PC-3 (cell line): ENCODE data around the gene NDUFAB1.

Source experiments
- EZH2phosphoT487 ChIP-seq: fragments of 300-600 bp; sonication (generic); IDR thresholded peaks from 2 replicates; pipeline ENCODE4 v1.6.1; 2018; ENCODE audit warnings: mild to moderate bottlenecking, antibody characterized with exemption, low read length, borderline replicate concordance
- TF ChIP-seq, protein P1 (sequence below): fragments of 300-600 bp; sonication (generic); conservative IDR thresholded peaks from 2 replicates; pipeline ENCODE4 v1.5.1; 2017; ENCODE audit warnings: antibody characterized with exemption, low read depth, mild to moderate bottlenecking, low read length

DNA sequence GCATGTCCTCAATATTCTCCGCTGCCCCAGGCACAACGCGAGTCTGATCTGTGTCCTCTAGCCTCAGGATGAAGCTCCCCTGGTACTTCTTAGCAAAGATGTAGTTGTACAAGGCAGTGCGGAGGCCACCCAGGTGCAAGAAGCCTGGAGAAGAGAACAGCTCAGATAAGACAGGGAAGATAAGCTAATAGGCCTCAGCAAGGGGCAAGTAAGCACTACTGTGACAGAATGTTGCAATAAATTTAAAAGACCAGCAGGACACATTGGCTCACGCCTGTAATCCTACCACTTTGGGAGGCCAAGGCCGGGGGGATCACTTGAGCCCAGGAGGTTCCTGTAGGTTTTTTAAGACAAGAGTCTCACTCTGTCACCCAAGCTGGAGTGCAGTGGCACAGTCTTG, 44.0 kb downstream of the NDUFAB1 start:
- TF ChIP-seq, protein P1, sequence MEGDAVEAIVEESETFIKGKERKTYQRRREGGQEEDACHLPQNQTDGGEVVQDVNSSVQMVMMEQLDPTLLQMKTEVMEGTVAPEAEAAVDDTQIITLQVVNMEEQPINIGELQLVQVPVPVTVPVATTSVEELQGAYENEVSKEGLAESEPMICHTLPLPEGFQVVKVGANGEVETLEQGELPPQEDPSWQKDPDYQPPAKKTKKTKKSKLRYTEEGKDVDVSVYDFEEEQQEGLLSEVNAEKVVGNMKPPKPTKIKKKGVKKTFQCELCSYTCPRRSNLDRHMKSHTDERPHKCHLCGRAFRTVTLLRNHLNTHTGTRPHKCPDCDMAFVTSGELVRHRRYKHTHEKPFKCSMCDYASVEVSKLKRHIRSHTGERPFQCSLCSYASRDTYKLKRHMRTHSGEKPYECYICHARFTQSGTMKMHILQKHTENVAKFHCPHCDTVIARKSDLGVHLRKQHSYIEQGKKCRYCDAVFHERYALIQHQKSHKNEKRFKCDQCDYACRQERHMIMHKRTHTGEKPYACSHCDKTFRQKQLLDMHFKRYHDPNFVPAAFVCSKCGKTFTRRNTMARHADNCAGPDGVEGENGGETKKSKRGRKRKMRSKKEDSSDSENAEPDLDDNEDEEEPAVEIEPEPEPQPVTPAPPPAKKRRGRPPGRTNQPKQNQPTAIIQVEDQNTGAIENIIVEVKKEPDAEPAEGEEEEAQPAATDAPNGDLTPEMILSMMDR = no peak
- no peak for TF ChIP-seq EZH2phosphoT487
